ENCODE measurements around the gene HPN.

DNA sequence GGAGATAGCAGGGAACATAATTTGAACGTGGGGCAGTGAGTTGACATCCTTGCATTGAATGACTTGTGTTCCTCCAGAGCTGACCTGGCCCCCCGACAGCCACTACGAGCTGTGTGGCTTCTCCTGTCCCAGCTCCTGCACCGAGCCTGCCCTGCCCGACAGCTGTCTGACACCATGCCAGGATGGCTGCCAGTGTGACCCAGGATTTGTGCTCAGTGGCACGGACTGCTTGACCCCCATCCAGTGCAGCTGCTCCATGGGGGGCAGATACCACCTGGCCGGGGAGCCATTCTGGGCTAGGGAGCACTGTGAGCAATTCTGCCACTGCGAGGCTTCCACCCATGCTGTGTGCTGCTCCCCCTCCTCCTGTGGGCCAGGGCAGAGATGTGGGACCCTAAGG is 44.9 kb downstream of the HPN start:
- TF ChIP-seq TAF1 (IDR thresholded peaks at IDR 0.05; ENCODE audit: low read depth) (no peak), ZBTB7A (IDR thresholded peaks at IDR 0.05; ENCODE audit: low read depth) (no peak), NFIC (IDR thresholded peaks at IDR 0.05) (no peak), YY1 (IDR thresholded peaks at IDR 0.05; ENCODE audit: low read depth) (no peak), RAD21 (IDR thresholded peaks at IDR 0.05; ENCODE audit: low read depth) (no peak), CEBPB (IDR thresholded peaks at IDR 0.05) (no peak), EP300 (IDR thresholded peaks at IDR 0.05; ENCODE audit: borderline replicate concordance) (no peak), EGR1 (IDR thresholded peaks at IDR 0.05) (no peak), FOXM1 (IDR thresholded peaks at IDR 0.05; ENCODE audit: borderline replicate concordance, low read depth) (no peak), REST (IDR thresholded peaks at IDR 0.05; ENCODE audit: low read depth) (no peak), CREB1 (IDR thresholded peaks at IDR 0.05; ENCODE audit: low read depth) (no peak)
- TF ChIP-seq, protein P1, sequence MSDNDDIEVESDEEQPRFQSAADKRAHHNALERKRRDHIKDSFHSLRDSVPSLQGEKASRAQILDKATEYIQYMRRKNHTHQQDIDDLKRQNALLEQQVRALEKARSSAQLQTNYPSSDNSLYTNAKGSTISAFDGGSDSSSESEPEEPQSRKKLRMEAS (IDR thresholded peaks at IDR 0.05), result no peak

All from Ishikawa (cell line).